Heart right ventricle (tissue), 16 donors: ENCODE results near the gene LZTS2. TPM values are rescaled to one million over a fixed set of nuclear protein-coding genes. Genes with fewer than 3 reads are reported as not detected.

Experiments used
- ATAC-seq, 8 donors: fragments of 200-7000 bp; cut with Tn5 transposase; one replicate each; pipeline ENCODE4 v1.9.1; 2020; ENCODE audit warnings: mild to moderate bottlenecking in 8 of 8, moderate library complexity in 8 of 8, moderate number of reproducible peaks in 1 of 8
- DNase-seq, 2 donors: peaks; one replicate each; pipeline ENCODE4 v3.0.0-alpha.2; 2020
- H3K27ac ChIP-seq, 10 donors: fragments of 200-600 bp; sonication (generic) in 2 of 10; one replicate each; pipeline versions ENCODE4 v1.5.0 to v1.8.0; 2020 to 2022; ENCODE audit warnings: mild to moderate bottlenecking in 3 of 10
- H3K27me3 ChIP-seq, 7 donors: fragments of 200-600 bp; one replicate each; pipeline ENCODE4 v1.8.0; 2021 to 2022; ENCODE audit warnings: mild to moderate bottlenecking in 2 of 7
- H3K36me3 ChIP-seq, 9 donors: fragments of 200-600 bp; sonication (generic) in 1 of 9; one replicate each; pipeline versions ENCODE4 v1.5.0 to v1.8.0; 2020 to 2022; ENCODE audit warnings: mild to moderate bottlenecking in 2 of 9
- H3K4me1 ChIP-seq, 9 donors: fragments of 200-600 bp; sonication (generic) in 1 of 9; one replicate each; pipeline versions ENCODE4 v1.5.0 to v1.8.0; 2020 to 2022; ENCODE audit warnings: mild to moderate bottlenecking in 4 of 9
- H3K4me3 ChIP-seq, 10 donors: fragments of 200-600 bp; sonication (generic) in 2 of 10; one replicate each; pipeline versions ENCODE4 v1.5.0 to v1.8.0; 2020 to 2022; ENCODE audit warnings: mild to moderate bottlenecking in 7 of 10, moderate library complexity in 2 of 10
- H3K9me3 ChIP-seq, 11 donors: fragments of 200-600 bp in 10 of 11; sonication (generic) in 2 of 11; one replicate each; pipeline versions ENCODE4 v1.5.0 to v1.8.0; 2013 to 2022; ENCODE audit warnings: mild to moderate bottlenecking in 2 of 11, control low read depth in 1 of 11, moderate library complexity in 1 of 11
- CTCF ChIP-seq, 9 donors: fragments of 200-600 bp; sonication (generic) in 2 of 9; IDR thresholded peaks; one replicate each; pipeline versions ENCODE4 v1.5.0 to v1.8.0; 2021 to 2022; ENCODE audit warnings: antibody characterized with exemption in 9 of 9, mild to moderate bottlenecking in 5 of 9, moderate library complexity in 1 of 9
- WGBS, 2 donors: extraction: QIAGEN DNeasy Blood & Tissue Kit; methylation state at CpG; one replicate each; pipeline ENCODE4 v1.1.7; 2013; ENCODE audit warnings: inconsistent platforms in 1 of 2; 5-methylcytosine and 5-hydroxymethylcytosine counted together
- intact Hi-C, 10 donors: fragments of 100-400 bp; cut with DNase I; formaldehyde crosslinking; loops; one replicate each; pipeline versions ENCODE4 v1.11.1 to v1.14.2; 2022
- polyA plus RNA-seq, 2 donors: library from polyadenylated mRNA; stranded (reverse); fragments of 200-250 nt; gene quantifications; one replicate each; pipeline ENCODE4 v1.2.3, GENCODE V29; 2013
- total RNA-seq, 10 donors: library from RNA; stranded (reverse); fragmentation: NEBNext Ultra II Directional in 3 of 10; extraction: Animal tissue kit (Norgen Biotek cat#: 25700) in 3 of 10; gene quantifications; one replicate each; pipeline versions ENCODE4 v1.2.1 to v1.2.4, GENCODE V29; 2021 to 2023
- donor health status: Arrhythmogenic right ventricular cardiomyopathy.
- donor health status: ischemic (EF 13 %, LVEDD 7.1; RV severe dilation, severe dysfunction).
- donor health status: healthy with polysubstance abuse.
- donor health status: DM: no; HTN: yes; CAD: no.
- donor health status: DM: no; HTN: no; CAD: no.
- donor health status: ischemic (EF 25% LVEDD 6.9; RV normal size, moderate dysfunction).
- donor health status: ischemic (EF 25% LVEDD 5.7; RV mildly dilated, moderate dysfunction).
- donor health status: healthy.
- donor health status: DM: yes; HTN: yes; CAD: no.
- donor health status: Ischemic cardiomyopathy.
- donor health status: ischemic (EF 35%, LVEDD 5.7; RV mildly dilated, moderate dysfunction).
- donor health status: nonischemic (EF 11% LVEDD 7.7; RV severe dilation, severe dysfunction).
- donor health status: DM: yes; HTN: yes; CAD: no.
- donor health status: PGD.
- donor health status: ischemic (EF 29% LVEDD 5.4; RV normal size, mild dysfunction).
- donor health status: nonischemic (EF 23%, LVEDD 6.1; RV moderate dilation, normal function).

Gene LZTS2
- total and polyA plus RNA-seq, 12 donors = 28.6 to 73.7 (median 41.7) TPM

- Histone ChIP-seq H3K4me3 (no peak overlapping the region), H3K36me3 (no peaks in the 10 kb centered on the region), H3K27me3 (no peaks in the 10 kb centered on the region), H3K9me3 (no peaks in the 10 kb centered on the region), H3K27ac (no peak overlapping the region), H3K4me1 (peaks cover 10 to 30% (median 23%) of the 10 kb centered on the region in 9 donors)
- no peak for TF ChIP-seq CTCF (IDR thresholded peaks at IDR 0.05)
- intact Hi-C loops = loop anchor here in 1 of 10 donors (5.0 kb wide), 1 partner anchor 41 kb away; the partner anchor contains the start of genes MRPL43 and TWNK
- ATAC-seq (no peak), DNase-seq (no peak)
- 73 to 77% methylated on average over 7 of the region's 7 CpGs for WGBS, 2 donors
Observed at GRCh38 chr10:101028446-101029337, 29.1 kb downstream of the LZTS2 start.

GRCh38 chr10:101029520-101030295 is 30.1 kb downstream of the LZTS2 start:
- peaks cover 10 to 34% (median 26%) of the 10 kb centered on the region in 9 donors for H3K4me1 ChIP-seq
- TF ChIP-seq CTCF (IDR thresholded peaks at IDR 0.05) = no peak
- no peaks in the 10 kb centered on the region for H3K27me3 ChIP-seq
- DNase-seq = no peak
- WGBS, 2 donors = 61 to 63% methylated on average over 27 of the region's 27 CpGs
- H3K9me3 ChIP-seq = no peaks in the 10 kb centered on the region
- ATAC-seq = no peak
- no peak overlapping the region for H3K27ac ChIP-seq
- H3K36me3 ChIP-seq = peaks cover 0 to 4% (median 0%) of the 10 kb centered on the region in 9 donors
- H3K4me3 ChIP-seq = no peak overlapping the region
- intact Hi-C loops = loop anchor here in 3 of 10 donors (5.0 kb wide), 2 partner anchors 32 to 42 kb away; partner anchors contain the start of genes MRPL43 (in 2 of the 3), TWNK (in 2 of the 3) and LZTS2 (in 1 of the 3)

DNA sequence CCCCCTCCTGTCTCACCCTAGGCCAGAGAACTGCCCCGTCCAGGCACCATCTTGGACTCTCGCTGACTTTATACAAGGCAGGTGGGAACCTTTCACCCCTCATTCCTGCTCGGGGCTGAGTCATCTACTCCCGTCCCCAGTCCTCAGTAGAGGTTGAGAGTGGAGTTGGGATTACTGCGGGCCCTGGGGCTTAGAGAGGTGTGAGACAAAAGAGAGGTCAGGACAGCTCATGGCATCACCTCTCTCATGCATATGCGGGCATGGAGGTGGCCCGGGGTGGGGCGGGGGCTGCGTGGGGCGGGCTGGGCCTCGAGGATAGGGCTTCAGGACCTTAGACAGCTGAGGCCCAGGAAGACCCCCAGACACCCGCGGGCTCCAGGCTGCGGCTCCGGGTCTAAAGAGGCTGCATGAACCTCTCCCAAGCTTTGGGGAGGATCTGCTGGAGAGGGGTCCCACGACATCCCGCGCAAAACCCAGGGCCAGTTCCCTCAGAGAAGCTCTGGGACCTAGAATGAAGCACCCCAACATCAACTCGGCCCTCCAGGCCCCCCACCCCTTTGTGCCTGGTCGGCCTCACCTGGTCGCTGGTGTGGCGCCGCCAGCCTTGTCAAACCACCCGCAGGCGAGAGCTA is 31.0 kb downstream of the LZTS2 start:
- intact Hi-C loops = loop anchor here in 2 of 10 donors (5.0 kb wide), 2 partner anchors 33 to 43 kb away; partner anchors contain the start of genes LZTS2 (in 1 of the 2), MRPL43 (in 1 of the 2) and TWNK (in 1 of the 2)
- ATAC-seq = peak in 1 of 8 donors; percentile 1
- H3K4me3 ChIP-seq = peak overlapping the region; percentile 70 to 83 (median 77)
- H3K27ac ChIP-seq = peak overlapping the region in 8 of 10 donors; percentile 93 to 99 (median 98)
- no peak for TF ChIP-seq CTCF (IDR thresholded peaks at IDR 0.05)
- WGBS, 2 donors = 10 to 14% methylated on average over 25 of the region's 25 CpGs
- peaks cover 10 to 34% (median 26%) of the 10 kb centered on the region in 9 donors for H3K4me1 ChIP-seq
- H3K9me3 ChIP-seq = no peaks in the 10 kb centered on the region
- no peaks in the 10 kb centered on the region for H3K27me3 ChIP-seq
- peaks cover 0 to 13% (median 9%) of the 10 kb centered on the region in 9 donors for H3K36me3 ChIP-seq
- DNase-seq = no peak
